Retina (tissue), 1 donor: ENCODE measurements around the gene IQSEC1.
"Not testable (repeated sequence)": the region's sequence is repeated elsewhere in the genome, so short reads cannot be mapped to it uniquely, and the experiment has no call there.

Source experiments
- DNase-seq: peaks from one replicate; pipeline ENCODE4 v3.0.0-alpha.2; 2016

IQSEC1 gene

GRCh38 chr3:12859840-12860239 is 213.4 kb downstream of the IQSEC1 start:
- DNase-seq: no peak

- DNase-seq: no peak
Measured at GRCh38 chr3:12856626-12857025, 216.6 kb downstream of the IQSEC1 start.

GRCh38 chr3:12854565-12854964 is 218.7 kb downstream of the IQSEC1 start:
- no peak for DNase-seq

GRCh38 chr3:12853847-12854246 is 219.4 kb downstream of the IQSEC1 start:
- not testable (repeated sequence) for DNase-seq

GRCh38 chr3:12852201-12852600 is 221.0 kb downstream of the IQSEC1 start:
- no peak for DNase-seq
